Sigmoid colon (tissue), 4 donors: ENCODE data around the gene TCEAL1.
"Not testable (repeated sequence)": the region's sequence is repeated elsewhere in the genome, so short reads cannot be mapped to it uniquely, and the experiment has no call there.

Experiments
- CTCF ChIP-seq, 4 experiments: fragments of 450-650 bp in 3 of 4; fragments of 200-600 bp in 1 of 4; IDR thresholded peaks; one replicate each; pipeline ENCODE4 v1.5.1; 2016 to 2019; ENCODE audit warnings: antibody characterized with exemption in 4 of 4, mild to moderate bottlenecking in 3 of 4, moderate library complexity in 2 of 4
- POLR2A ChIP-seq, 2 donors: fragments of 450-650 bp; IDR thresholded peaks; one replicate each; pipeline ENCODE4 v1.6.1; 2016; ENCODE audit warnings: antibody characterized with exemption in 2 of 2, mild to moderate bottlenecking in 2 of 2, moderate library complexity in 2 of 2
- POLR2AphosphoS5 ChIP-seq, 4 donors: sonication (generic); formaldehyde crosslinking; IDR thresholded peaks; one replicate each; pipeline ENCODE4 v1.6.1; 2017; ENCODE audit warnings: antibody characterized with exemption in 4 of 4

GRCh38 chrX:103638479-103639346 is 9.9 kb downstream of the TCEAL1 start:
- not testable (repeated sequence) for TF ChIP-seq CTCF, POLR2AphosphoS5, POLR2A (IDR thresholded peaks at IDR 0.05)
